SK-N-SH treated with all-trans-retinoic acid at 6 μM for 48 hours (cell line): ENCODE results near the gene TMEM238L.

Experiments used
- ATAC-seq: fragments of 200-7000 bp; cut with Tn5 transposase; 3 replicates; pipeline ENCODE4 v1.9.1; 2020; ENCODE audit warnings: mild to moderate bottlenecking, moderate library complexity
- ARNTL ChIP-seq: fragments of 450-650 bp; formaldehyde crosslinking; IDR thresholded peaks from 2 replicates; pipeline ENCODE4 v1.5.0; 2020; ENCODE audit warnings: low read depth, mild to moderate bottlenecking, moderate library complexity, borderline replicate concordance
- BACH2 ChIP-seq: fragments of 250-450 bp; sonication (Bioruptor Pico); IDR thresholded peaks from 2 replicates; pipeline ENCODE4 v1.9.0; 2021; ENCODE audit warnings: mild to moderate bottlenecking, borderline replicate concordance
- CSDC2 ChIP-seq: fragments of 250-450 bp; sonication (Bioruptor Pico); IDR thresholded peaks from 2 replicates; pipeline ENCODE4 v1.5.0; 2020; ENCODE audit warnings: mild to moderate bottlenecking, moderate library complexity
- ESRRG ChIP-seq: fragments of 250-450 bp; sonication (Bioruptor Pico); IDR thresholded peaks from 2 replicates; pipeline ENCODE4 v1.6.1; 2021; ENCODE audit warnings: mild to moderate bottlenecking
- ISL1 ChIP-seq: fragments of 250-450 bp; sonication (Bioruptor Pico); IDR thresholded peaks from 2 replicates; pipeline ENCODE4 v2.1.2; 2022; ENCODE audit warnings: mild to moderate bottlenecking, moderate library complexity
- OSR1 ChIP-seq: fragments of 250-450 bp; sonication (Bioruptor Pico); IDR thresholded peaks from 2 replicates; pipeline ENCODE4 v1.8.0; 2022; ENCODE audit warnings: moderate library complexity, mild to moderate bottlenecking, inconsistent platforms
- POU6F1 ChIP-seq: fragments of 250-450 bp; sonication (Bioruptor Pico); IDR thresholded peaks from 2 replicates; pipeline ENCODE4 v1.8.0; 2021; ENCODE audit warnings: low read depth, mild to moderate bottlenecking, moderate library complexity, borderline replicate concordance
- PPARA ChIP-seq: fragments of 250-450 bp; sonication (Bioruptor Pico); IDR thresholded peaks from 2 replicates; pipeline ENCODE4 v1.5.0; 2020; ENCODE audit warnings: mild to moderate bottlenecking, borderline replicate concordance
- RARB ChIP-seq: fragments of 250-450 bp; sonication (Bioruptor Pico); IDR thresholded peaks from 2 replicates; pipeline ENCODE4 v1.8.0; 2021; ENCODE audit warnings: mild to moderate bottlenecking, moderate library complexity
- SNAI2 ChIP-seq: fragments of 250-450 bp; sonication (Bioruptor Pico); IDR thresholded peaks from 2 replicates; pipeline ENCODE4 v1.5.0; 2020; ENCODE audit warnings: mild to moderate bottlenecking, moderate library complexity
- TCF4 ChIP-seq: fragments of 250-450 bp; sonication (Bioruptor Pico); IDR thresholded peaks from 2 replicates; pipeline ENCODE4 v1.8.0; 2021; ENCODE audit warnings: mild to moderate bottlenecking, moderate library complexity, borderline replicate concordance
- TOX ChIP-seq: fragments of 250-450 bp; sonication (Bioruptor Pico); IDR thresholded peaks from 2 replicates; pipeline ENCODE4 v1.8.0; 2021; ENCODE audit warnings: mild to moderate bottlenecking, moderate library complexity, borderline replicate concordance
- TSHZ2 ChIP-seq: fragments of 250-450 bp; sonication (Bioruptor Pico); IDR thresholded peaks from 2 replicates; pipeline ENCODE4 v1.5.0; 2020; ENCODE audit warnings: mild to moderate bottlenecking, moderate library complexity
- ZC3H10 ChIP-seq: fragments of 250-450 bp; sonication (Bioruptor Pico); IDR thresholded peaks from 2 replicates; pipeline ENCODE4 v1.5.1; 2021; ENCODE audit warnings: mild to moderate bottlenecking, moderate library complexity
- ZFP3 ChIP-seq: fragments of 250-450 bp; sonication (Bioruptor Pico); IDR thresholded peaks from 2 replicates; pipeline ENCODE4 v1.5.0; 2020; ENCODE audit warnings: mild to moderate bottlenecking, moderate library complexity
- ZFP30 ChIP-seq: fragments of 450-650 bp; formaldehyde crosslinking; IDR thresholded peaks from 2 replicates; pipeline ENCODE4 v1.5.0; 2022; ENCODE audit warnings: mild to moderate bottlenecking, moderate library complexity
- ZNF565 ChIP-seq: fragments of 450-650 bp; formaldehyde crosslinking; conservative IDR thresholded peaks from 2 replicates; pipeline ENCODE4 v1.5.0; 2020; ENCODE audit warnings: low read depth, mild to moderate bottlenecking, moderate library complexity
- ZNF70 ChIP-seq: fragments of 450-650 bp; formaldehyde crosslinking; IDR thresholded peaks from 2 replicates; pipeline ENCODE4 v1.5.0; 2020; ENCODE audit warnings: mild to moderate bottlenecking, moderate library complexity
- ZNF8 ChIP-seq: fragments of 450-650 bp; formaldehyde crosslinking; IDR thresholded peaks from 2 replicates; pipeline ENCODE4 v1.5.0; 2020; ENCODE audit warnings: mild to moderate bottlenecking, moderate library complexity
- TF ChIP-seq, protein P1 (sequence below): fragments of 250-450 bp; sonication (Bioruptor Pico); IDR thresholded peaks from 2 replicates; pipeline ENCODE4 v1.8.0; 2020; ENCODE audit warnings: mild to moderate bottlenecking, moderate library complexity, borderline replicate concordance
- TF ChIP-seq, protein P2 (sequence below): fragments of 250-450 bp; sonication (Bioruptor Pico); IDR thresholded peaks from 2 replicates; pipeline ENCODE4 v1.5.1; 2021; ENCODE audit warnings: mild to moderate bottlenecking, moderate library complexity
- TF ChIP-seq, protein P3 (sequence below): fragments of 250-450 bp; sonication (Bioruptor Pico); IDR thresholded peaks from 2 replicates; pipeline ENCODE4 v1.5.1; 2020; ENCODE audit warnings: low read depth, mild to moderate bottlenecking, moderate library complexity

Gene TMEM238L

DNA sequence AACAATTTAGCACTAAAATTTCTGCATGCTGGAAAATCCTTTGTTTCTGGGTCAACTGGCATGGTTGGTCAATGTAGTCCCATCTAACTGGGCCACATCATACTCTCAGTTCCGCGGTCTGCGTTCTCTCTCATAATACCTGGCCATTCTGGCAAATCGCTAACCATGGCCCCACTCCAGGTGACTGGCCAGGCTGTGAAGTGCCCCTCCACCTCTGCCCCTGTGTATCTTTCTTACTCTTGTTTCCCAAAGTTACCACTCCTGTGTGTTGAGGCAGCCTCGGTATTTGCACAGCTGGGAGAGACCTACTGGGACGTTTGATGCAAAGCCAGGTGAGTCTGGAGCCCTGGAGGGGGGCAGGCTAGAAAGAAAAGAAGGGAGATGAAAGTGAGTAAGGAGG is 2.0 kb upstream of the TMEM238L start:
- ATAC-seq: no peak
- TF ChIP-seq PPARA: no peak
- no peak for TF ChIP-seq ZNF565 (CRISPR knock-in tag)
- TF ChIP-seq TSHZ2: no peak
- TF ChIP-seq ARNTL: no peak
- no peak for TF ChIP-seq TOX (CRISPR knock-in tag)
- no peak for TF ChIP-seq ZC3H10 (CRISPR knock-in tag)

- no peak for ATAC-seq
- TF ChIP-seq PPARA (no peak), CSDC2 (no peak), ISL1 (CRISPR knock-in tag) (no peak), ZFP3 (CRISPR knock-in tag) (no peak), ZNF565 (CRISPR knock-in tag) (no peak), TCF4 (CRISPR knock-in tag) (no peak), TOX (CRISPR knock-in tag) (no peak), OSR1 (CRISPR knock-in tag) (no peak), ZFP30 (no peak), ZC3H10 (CRISPR knock-in tag) (no peak), ZNF70 (CRISPR knock-in tag) (no peak), POU6F1 (CRISPR knock-in tag) (no peak), ZNF8 (CRISPR knock-in tag) (no peak), TSHZ2 (no peak), RARB (CRISPR knock-in tag) (no peak), SNAI2 (no peak)
- TF ChIP-seq, protein P1, sequence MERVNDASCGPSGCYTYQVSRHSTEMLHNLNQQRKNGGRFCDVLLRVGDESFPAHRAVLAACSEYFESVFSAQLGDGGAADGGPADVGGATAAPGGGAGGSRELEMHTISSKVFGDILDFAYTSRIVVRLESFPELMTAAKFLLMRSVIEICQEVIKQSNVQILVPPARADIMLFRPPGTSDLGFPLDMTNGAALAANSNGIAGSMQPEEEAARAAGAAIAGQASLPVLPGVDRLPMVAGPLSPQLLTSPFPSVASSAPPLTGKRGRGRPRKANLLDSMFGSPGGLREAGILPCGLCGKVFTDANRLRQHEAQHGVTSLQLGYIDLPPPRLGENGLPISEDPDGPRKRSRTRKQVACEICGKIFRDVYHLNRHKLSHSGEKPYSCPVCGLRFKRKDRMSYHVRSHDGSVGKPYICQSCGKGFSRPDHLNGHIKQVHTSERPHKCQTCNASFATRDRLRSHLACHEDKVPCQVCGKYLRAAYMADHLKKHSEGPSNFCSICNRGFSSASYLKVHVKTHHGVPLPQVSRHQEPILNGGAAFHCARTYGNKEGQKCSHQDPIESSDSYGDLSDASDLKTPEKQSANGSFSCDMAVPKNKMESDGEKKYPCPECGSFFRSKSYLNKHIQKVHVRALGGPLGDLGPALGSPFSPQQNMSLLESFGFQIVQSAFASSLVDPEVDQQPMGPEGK (CRISPR knock-in tag): no peak
- TF ChIP-seq, protein P2, sequence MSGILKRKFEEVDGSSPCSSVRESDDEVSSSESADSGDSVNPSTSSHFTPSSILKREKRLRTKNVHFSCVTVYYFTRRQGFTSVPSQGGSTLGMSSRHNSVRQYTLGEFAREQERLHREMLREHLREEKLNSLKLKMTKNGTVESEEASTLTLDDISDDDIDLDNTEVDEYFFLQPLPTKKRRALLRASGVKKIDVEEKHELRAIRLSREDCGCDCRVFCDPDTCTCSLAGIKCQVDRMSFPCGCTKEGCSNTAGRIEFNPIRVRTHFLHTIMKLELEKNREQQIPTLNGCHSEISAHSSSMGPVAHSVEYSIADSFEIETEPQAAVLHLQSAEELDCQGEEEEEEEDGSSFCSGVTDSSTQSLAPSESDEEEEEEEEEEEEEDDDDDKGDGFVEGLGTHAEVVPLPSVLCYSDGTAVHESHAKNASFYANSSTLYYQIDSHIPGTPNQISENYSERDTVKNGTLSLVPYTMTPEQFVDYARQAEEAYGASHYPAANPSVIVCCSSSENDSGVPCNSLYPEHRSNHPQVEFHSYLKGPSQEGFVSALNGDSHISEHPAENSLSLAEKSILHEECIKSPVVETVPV (CRISPR knock-in tag): no peak
These were observed 647 bp upstream of the TMEM238L start for GRCh38 chr17:10804546-10804945.

DNA sequence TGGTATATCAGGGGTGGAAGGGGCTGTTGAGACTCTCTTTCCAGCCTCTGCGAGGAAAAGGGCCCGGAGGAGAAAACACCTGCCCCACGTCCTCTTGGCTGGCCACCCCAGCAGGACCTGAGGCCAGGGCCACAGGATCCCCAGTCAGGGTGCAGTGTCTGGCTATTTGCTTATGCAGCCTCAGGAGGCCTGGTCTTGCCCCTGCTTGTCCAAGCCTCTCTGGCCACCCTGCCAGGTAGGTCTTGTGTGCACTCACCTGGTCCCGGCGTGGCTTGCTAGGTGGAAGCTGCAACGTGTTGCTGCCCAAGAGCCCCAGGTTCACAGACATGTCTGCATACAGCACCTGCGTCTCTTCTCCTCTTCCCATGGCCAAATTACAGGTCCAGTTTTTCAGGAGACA is 549 bp downstream of the TMEM238L start:
- ATAC-seq: no peak
- no peak for TF ChIP-seq TOX (CRISPR knock-in tag)
- TF ChIP-seq OSR1 (CRISPR knock-in tag): no peak
- TF ChIP-seq TCF4 (CRISPR knock-in tag): no peak
- no peak for TF ChIP-seq ZNF70 (CRISPR knock-in tag)
- TF ChIP-seq SNAI2: no peak
- no peak for TF ChIP-seq ZC3H10 (CRISPR knock-in tag)
- no peak for TF ChIP-seq CSDC2
- no peak for TF ChIP-seq POU6F1 (CRISPR knock-in tag)
- TF ChIP-seq BACH2 (CRISPR knock-in tag): no peak
- no peak for TF ChIP-seq ISL1 (CRISPR knock-in tag)
- no peak for TF ChIP-seq ESRRG (CRISPR knock-in tag)
- TF ChIP-seq, protein P3, sequence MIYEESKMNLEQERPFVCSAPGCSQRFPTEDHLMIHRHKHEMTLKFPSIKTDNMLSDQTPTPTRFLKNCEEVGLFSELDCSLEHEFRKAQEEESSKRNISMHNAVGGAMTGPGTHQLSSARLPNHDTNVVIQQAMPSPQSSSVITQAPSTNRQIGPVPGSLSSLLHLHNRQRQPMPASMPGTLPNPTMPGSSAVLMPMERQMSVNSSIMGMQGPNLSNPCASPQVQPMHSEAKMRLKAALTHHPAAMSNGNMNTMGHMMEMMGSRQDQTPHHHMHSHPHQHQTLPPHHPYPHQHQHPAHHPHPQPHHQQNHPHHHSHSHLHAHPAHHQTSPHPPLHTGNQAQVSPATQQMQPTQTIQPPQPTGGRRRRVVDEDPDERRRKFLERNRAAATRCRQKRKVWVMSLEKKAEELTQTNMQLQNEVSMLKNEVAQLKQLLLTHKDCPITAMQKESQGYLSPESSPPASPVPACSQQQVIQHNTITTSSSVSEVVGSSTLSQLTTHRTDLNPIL: no peak
- TF ChIP-seq, all 23 proteins: peak for 0
